Activated CD4-positive, CD25-positive, alpha-beta regulatory T cell treated with anti-CD3 and anti-CD28 coated beads, Interleukin-2, amount 50 U/mL, for 72 hours (primary cell): ENCODE data around the gene GRIN2D.

ENCODE experiments used
- DNase-seq: peaks from one replicate; pipeline ENCODE4 v3.0.0; 2021

GRIN2D gene

DNA sequence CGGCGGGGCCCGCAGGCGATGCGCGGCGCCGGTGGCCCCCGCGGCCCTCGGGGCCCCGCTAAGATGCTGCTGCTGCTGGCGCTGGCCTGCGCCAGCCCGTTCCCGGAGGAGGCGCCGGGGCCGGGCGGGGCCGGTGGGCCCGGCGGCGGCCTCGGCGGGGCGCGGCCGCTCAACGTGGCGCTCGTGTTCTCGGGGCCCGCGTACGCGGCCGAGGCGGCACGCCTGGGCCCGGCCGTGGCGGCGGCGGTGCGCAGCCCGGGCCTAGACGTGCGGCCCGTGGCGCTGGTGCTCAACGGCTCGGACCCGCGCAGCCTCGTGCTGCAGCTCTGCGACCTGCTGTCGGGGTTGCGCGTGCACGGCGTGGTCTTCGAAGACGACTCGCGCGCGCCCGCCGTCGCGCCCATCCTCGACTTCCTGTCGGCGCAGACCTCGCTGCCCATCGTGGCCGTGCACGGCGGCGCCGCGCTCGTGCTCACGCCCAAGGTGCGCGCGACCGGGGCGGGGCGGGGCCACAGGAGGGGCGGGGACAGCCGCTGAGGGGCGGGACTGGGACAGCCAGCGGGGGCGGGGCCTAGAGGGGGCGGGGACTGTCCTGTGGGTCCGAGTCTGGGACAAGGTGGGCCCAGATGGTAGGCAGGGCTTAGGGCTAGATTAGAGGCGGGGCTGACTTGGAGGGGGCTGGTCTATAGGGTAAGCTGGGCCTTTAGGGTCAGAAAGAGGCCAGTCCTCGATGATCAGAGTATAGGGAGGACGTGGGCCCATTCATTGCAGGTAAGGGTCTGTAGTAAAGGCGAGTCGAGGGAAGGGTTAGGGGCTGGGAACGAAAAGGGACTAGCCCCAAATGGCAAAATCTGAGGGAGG is 5.1 kb downstream of the GRIN2D start:
- peak; percentile 82 for DNase-seq

DNA sequence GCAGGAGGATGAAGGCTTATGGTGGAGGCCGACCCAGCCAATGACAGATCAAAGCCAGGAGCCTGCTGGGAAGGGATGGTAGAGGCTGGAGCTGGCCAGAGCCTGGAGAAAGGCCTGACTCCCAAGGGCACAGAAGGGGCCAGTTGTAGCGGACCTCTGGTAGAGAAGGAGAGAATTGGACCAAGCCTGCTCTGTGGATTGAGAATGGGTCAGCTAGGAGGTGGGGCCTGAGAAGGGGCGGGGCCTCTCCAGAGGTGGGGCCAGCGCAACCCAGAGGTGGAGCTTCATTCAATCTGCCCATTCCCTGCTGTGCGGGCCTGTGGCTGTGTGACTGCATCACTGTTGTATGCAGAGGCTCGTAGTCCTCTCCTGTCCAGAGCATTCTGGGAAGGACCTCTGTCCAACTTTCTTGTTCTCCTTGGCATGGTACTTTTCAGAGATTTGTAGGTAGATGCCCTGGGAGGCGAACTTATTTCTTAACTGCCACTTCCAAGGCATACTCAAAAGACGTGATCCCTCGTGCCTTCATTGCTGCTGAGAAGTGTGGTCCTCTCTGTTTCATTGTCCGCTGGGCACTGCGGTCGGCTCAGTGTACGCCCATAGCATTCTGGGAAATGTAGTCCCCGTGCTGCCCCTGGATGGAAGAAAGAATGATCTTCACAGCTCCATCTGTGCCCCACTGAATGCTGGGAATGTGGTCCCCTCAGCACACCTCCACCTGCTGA is 6.7 kb downstream of the GRIN2D start:
- DNase-seq: no peak

DNA sequence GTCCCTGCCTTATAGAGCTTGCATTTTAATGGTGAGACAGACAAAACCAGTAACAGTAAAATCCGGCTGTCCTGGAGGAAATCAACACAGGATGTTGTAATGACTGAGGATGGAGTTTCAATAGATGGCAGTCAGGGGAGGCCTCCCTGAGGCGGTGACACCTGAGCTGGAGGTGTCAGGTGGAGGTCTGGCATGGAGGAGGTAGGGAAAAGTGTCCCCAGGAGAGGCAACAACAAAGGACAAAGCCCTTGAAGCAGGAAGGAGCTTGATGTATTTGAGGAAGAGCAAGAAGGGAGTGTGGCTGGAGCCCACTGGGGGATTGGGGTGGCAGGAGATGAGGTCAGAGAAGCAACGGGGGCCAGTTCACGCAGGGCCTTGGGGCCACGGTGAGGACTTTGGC is 7.8 kb downstream of the GRIN2D start:
- no peak for DNase-seq

DNA sequence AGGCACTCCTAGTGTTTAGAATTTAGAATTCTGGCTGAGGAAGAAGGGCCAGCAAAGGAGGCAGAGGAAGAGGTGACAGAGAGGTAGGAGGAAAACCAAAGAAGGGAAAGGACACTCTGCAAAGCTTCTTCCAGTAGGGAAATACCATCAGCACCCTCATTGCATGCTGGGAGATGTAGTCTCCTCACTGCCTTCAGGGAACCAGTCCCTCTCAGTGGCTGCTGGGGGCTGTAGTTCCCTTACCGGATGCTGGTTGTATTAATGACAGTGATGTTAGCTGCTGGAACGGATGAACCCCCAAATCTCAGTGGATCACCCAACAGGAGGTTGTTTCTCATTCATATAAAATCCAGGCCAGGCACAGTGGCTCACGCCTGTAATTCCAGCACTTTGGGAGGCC is 10.1 kb downstream of the GRIN2D start:
- DNase-seq: no peak

DNA sequence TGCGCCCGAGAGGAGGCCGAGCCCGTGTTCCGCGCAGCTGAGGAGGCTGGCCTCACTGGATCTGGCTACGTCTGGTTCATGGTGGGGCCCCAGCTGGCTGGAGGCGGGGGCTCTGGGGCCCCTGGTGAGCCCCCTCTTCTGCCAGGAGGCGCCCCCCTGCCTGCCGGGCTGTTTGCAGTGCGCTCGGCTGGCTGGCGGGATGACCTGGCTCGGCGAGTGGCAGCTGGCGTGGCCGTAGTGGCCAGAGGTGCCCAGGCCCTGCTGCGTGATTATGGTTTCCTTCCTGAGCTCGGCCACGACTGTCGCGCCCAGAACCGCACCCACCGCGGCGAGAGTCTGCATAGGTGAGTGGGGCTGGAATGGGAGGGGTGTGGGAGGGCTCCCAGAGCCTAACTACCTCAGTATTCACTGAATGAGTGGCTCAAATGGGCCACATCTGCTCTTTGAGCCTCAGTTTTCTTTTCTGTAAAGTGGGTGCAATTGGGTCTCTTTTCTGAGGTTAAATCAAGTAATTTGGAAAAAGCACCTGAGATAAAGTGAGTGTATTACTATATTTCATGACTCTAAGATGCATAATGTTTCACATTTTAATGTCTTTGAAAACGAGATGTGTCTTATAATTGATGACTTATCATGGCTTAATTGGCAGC is 11.7 kb downstream of the GRIN2D start:
- no peak for DNase-seq

DNA sequence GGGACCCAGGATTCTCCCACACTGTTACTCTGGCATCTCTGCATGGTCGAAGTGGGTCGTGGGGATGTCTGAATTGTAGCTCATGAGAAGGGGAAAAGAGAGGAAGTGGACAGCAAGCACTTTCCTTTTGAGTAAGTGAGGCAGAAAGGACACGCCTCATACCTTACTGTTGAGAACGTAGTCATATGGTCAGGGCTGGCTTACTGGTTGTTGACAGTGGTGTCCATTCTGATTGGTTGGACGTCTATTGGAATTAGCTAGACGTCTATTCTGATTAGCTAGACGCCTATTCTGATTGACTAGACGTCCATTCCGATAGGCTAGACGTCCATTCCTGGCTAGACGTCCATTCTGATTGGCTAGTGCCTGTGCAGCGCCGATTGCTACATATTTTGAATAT is 12.4 kb downstream of the GRIN2D start:
- no peak for DNase-seq

DNA sequence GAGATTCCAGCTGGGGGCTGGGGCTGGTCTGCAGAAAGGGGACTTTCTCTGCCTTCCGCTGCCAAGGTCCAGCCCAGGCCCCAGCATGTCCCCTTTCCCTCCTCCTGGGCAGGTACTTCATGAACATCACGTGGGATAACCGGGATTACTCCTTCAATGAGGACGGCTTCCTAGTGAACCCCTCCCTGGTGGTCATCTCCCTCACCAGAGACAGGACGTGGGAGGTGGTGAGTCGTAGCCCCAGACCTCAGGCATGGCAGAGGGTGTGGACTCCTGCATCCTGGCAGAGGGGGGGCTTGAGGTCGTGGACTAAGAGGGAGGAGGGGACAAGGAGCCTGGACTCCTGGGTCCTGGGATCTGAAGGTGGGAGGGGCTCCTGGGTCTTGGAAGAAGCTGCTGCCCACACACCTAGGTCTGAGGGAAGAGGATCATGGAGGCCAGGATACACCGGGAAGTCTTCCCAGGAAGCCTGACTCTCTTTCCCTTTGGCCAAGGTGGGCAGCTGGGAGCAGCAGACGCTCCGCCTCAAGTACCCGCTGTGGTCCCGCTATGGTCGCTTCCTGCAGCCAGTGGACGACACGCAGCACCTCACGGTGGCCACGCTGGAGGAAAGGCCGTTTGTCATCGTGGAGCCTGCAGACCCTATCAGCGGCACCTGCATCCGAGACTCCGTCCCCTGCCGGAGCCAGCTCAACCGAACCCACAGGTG is 20.6 kb downstream of the GRIN2D start:
- no peak for DNase-seq

DNA sequence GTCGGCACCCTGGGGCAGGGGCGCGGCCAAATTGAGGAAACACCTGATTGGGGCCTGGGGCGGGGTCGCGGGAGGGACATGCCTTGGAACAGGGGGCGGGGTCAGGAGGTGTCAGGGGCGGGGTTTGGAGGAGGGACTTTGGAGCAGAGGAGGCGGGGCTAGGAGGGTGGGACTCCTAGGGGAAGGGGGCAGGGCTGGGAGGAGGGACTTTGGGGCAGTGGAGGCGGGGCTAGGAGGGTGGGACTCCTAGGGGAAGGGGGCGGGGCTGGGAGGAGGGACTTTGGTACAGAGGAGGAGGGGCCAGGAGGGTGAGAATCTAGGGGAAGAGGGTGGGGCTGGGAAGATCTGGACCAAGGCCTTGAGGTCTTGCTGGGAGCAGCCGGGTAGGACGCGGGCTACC is 21.9 kb downstream of the GRIN2D start:
- DNase-seq: peak; percentile 70

DNA sequence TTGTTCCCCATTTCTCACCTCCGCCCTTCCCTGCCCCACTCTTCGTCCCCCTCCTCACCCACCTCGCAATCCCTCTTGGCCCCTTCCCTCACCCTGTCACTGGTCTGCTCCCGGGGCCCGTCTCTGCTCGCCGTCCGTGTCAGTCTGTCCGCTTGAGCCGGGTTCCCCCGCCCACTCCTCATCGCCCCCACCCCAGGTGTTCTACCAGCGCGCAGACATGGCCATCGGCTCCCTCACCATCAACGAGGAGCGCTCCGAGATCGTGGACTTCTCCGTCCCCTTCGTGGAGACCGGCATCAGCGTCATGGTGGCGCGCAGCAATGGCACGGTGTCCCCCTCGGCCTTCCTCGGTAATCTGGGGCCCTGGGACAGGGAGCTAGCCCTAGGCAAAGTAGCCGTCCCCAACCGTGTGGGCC is 22.3 kb downstream of the GRIN2D start:
- DNase-seq: no peak

DNA sequence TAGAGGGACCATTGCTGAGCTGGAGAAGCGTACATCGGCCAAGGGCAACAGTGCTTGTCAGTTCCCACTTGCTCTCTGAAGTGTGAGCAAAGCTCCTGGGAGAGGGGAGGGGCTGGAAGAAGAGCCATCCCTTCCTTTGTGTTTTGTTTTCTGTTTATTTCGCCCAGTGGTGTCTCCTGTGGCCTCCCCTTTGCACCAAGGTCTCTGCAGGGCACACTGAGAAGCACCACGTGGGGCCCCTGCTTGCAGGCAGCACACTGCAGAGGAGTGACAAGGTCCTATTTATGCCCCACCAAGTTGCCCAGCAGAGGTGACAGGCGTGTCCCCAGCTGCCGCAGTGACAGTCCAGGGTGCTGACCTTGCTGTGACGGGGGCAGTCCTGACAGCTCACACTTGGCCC is 24.0 kb downstream of the GRIN2D start:
- no peak for DNase-seq

DNA sequence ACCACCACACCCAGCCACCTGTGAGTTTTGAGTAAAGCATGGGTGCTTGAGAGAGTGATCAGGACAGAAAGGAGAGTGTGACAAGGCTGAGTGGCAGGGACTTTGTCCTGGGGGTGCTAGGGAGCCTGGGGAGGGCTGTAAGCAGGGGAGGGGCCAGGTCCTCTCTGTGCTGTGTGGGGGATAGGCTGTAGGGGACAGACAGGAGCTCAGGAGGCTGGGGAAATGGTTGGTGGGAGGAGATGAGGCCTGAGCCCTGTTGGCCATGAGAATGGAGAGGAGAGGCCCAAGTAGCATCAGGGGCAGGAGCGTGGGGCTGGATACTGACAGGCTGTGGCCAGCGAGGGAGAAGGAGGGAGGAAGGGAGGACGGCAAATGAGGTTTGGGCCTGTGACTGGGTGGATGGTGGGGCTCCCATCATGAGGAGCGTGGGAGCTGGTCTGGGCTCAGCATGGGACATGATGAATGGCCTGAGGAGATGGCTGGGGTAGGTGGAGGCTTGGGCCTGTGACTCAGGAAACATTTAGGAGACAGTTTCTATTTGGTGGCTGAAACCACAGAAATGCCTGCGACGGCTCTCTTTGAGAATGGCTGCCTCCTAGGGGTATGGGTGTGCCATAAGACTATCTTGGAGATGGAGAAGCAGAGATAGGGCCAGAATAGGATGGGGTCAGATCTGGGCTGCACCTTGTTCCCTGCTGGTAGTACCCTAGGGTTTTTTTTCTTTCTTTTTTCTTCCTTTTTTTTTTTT is 25.0 kb downstream of the GRIN2D start:
- DNase-seq: no peak

DNA sequence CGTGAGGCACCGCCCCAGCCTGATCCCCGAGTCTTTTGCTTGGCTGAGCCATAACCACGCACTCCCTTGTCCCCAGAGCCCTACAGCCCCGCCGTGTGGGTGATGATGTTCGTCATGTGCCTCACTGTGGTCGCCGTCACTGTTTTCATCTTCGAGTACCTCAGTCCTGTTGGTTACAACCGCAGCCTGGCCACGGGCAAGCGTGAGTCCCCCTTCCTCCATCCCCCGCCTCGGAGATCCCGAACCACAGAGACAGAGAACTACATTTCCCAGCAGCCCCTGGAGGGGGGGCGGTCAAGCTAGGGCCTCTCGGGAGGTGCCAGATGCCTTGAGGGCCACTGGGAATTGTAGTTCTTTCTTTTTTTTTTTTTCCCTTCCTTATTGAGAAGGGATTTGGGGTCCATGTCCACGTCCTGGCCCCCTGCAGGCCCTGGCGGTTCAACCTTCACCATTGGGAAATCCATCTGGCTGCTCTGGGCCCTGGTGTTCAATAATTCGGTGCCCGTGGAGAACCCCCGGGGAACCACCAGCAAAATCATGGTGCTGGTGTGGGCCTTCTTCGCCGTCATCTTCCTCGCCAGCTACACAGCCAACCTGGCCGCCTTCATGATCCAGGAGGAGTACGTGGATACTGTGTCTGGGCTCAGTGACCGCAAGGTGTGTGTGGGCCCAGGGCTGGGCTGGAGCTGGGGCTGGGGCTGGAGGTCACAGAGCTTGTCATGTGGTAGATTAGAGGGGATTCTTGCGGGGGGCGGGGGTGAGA is 25.9 kb downstream of the GRIN2D start:
- DNase-seq: peak; percentile 68

DNA sequence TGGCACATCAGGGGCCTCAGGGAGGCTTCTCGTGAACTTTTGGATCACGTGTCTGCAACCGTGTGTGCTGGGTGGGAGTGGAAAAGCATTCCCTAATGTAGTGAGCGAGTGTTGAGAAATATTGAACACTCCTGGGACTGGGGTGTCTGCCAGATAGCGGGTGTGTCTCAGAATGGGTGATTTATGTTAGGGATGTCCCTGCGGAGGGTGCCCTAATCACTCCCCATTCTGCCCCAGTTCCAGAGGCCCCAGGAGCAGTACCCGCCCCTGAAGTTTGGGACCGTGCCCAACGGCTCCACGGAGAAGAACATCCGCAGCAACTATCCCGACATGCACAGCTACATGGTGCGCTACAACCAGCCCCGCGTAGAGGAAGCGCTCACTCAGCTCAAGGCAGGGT is 28.1 kb downstream of the GRIN2D start:
- no peak for DNase-seq

DNA sequence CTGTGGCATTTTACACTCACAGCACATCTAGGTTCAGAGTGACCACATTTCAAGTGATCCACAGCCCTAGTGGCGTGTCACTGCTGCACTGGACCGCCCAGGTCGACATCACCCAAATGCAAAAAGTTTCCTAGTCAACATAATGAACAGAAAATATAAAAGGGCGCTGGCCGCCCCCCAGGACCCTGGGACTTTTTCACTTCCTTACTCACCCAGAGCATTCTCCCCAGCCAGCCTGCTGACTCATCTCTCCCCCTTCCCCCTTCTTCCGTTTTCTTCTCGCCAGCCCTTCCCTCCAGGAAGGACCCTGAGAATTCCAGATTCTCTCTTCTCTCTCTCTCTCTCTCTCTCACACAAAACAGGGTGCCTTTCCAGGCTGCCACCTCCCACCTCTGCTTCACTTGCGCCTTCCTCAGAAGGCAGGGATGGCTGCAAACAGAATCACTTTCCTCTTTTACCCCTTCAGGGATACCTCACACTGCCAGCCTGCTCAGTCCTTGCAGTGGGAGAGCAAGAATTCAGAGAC is 31.3 kb downstream of the GRIN2D start:
- DNase-seq: no peak

DNA sequence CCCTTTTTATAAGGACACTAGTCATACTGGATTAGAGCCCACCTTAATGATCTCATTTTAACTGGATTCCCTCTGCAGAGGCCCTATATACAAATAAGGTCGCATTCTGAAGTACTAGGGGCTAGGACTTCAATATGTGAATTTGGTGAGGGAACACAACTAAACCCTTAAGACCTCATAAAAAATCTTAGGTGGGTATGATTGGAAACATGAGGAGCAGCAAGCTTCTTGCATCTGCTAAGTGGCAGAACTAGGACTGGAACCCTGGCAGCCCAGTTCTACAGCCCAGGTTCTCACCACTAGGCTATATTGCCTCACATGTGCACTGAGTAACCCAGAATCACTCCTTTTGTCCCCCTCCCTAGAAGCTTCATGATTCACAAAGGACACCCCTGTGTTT is 35.2 kb downstream of the GRIN2D start:
- no peak for DNase-seq

DNA sequence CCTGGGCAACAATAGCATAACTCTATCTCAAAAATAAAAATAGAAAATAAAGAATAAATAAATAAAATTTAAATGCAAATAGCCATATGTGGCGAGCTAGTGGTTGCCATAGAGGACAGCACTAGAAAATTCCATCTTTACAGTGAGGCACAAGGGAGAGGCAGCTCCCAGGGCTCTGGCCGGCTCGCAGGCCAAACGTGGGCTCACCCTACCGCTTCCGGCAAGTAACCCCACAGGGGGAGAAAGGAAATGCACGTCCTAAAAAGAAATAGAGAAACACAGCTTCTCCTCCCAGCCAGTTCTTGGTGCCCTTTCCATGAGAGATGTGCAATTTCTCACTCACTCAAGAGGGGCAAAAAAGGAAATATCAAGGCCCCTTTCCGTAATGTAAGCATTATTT is 39.9 kb downstream of the GRIN2D start:
- no peak for DNase-seq

DNA sequence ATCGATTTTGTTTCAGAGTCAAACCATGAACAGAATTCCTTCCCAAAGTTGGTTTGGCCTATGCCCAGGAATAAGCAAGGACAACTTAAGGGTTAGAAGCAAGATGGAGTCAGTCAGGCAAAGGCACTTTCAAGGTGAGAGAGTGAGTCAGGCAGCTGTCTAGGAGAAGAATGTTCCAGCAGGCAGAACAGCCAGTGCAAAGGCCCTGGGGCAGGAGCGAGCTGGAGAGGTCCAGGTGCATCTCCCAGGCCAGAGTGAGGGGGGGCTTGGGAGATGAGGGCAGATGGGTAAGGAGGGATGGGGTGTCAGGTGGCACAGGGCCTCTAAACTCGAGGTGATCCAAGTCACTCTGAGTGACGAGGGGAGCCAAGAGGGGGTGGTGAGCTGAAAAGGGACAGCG is 43.1 kb downstream of the GRIN2D start:
- DNase-seq: no peak

DNA sequence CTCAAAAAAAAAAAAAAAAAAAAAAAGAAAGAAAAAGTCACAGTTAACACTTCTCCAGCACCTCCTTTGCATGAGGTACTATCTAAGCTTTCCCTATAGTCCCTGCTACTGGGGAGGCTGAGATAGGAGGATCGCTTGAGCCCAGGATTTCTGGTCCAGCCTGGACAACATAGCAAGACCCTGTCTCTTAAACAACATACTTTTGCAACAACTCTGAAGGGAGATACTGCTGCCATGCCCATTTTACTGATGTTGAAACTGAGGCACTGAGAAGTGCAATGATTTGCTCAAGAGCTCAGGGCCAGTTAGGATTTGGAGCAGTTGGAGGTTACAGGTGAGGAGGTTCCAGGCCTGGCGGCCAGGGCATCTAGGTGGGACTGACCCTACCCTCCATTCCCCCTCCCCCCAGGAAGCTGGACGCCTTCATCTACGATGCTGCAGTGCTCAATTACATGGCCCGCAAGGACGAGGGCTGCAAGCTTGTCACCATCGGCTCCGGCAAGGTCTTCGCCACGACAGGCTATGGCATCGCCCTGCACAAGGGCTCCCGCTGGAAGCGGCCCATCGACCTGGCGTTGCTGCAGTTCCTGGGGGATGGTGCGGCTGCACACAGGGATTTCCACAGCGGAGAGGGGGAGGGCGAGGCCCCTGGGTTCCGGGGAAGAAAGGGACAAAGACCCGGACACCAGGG is 48.0 kb downstream of the GRIN2D start:
- no peak for DNase-seq

DNA sequence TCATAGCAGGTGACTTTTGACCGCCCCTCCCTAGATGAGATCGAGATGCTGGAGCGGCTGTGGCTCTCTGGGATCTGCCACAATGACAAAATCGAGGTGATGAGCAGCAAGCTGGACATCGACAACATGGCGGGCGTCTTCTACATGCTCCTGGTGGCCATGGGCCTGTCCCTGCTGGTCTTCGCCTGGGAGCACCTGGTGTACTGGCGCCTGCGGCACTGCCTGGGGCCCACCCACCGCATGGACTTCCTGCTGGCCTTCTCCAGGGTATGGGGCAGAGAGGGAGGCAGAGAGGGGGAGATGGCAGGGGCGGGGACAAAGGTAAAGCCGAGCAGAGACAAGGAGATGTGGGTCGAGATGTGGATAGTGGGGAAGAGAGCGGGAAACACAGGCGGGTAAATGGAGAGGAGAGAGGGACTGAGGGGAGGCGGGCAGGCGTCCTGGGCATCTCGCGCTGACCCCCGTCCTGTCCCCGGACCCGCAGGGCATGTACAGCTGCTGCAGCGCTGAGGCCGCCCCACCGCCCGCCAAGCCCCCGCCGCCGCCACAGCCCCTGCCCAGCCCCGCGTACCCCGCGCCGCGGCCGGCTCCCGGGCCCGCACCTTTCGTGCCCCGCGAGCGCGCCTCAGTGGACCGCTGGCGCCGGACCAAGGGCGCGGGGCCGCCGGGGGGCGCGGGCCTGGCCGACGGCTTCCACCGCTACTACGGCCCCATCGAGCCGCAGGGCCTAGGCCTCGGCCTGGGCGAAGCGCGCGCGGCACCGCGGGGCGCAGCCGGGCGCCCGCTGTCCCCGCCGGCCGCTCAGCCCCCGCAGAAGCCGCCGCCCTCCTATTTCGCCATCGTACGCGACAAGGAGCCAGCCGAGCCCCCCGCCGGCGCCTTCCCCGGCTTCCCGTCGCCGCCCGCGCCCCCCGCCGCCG is 48.9 kb downstream of the GRIN2D start:
- no peak for DNase-seq

DNA sequence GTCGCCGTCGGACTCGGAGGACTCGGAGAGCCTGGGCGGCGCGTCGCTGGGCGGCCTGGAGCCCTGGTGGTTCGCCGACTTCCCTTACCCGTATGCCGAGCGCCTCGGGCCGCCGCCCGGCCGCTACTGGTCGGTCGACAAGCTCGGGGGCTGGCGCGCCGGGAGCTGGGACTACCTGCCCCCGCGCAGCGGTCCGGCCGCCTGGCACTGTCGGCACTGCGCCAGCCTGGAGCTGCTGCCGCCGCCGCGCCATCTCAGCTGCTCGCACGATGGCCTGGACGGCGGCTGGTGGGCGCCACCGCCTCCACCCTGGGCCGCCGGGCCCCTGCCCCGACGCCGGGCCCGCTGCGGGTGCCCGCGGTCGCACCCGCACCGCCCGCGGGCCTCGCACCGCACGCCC is 49.8 kb downstream of the GRIN2D start:
- DNase-seq: peak; percentile 34
